Esophagus squamous epithelium (tissue), 5 donors: ENCODE data around the gene SLC25A20. TPM values are rescaled to one million over a fixed set of nuclear protein-coding genes. Genes with fewer than 3 reads are reported as not detected.
"Not testable (repeated sequence)": the region's sequence is repeated elsewhere in the genome, so short reads cannot be mapped to it uniquely, and the experiment has no call there.

Source experiments
- DNase-seq: peaks from one replicate; lab custom pipeline; 2025; lab: John Stamatoyannopoulos, UW
- H3K27ac ChIP-seq, 4 donors: fragments of 200-600 bp; sonication (generic); one replicate each; pipeline ENCODE4 v1.5.1; 2016 to 2019; ENCODE audit warnings: mild to moderate bottlenecking in 1 of 4
- H3K27me3 ChIP-seq, 4 donors: fragments of 200-600 bp; sonication (generic); 1 replicate in 3 of 4; 2 replicates in 1 of 4; pipeline versions ENCODE4 v1.5.1 to v1.6.0; 2017 to 2021; ENCODE audit warnings: antibody characterized with exemption in 1 of 4
- H3K36me3 ChIP-seq, 3 donors: fragments of 200-600 bp; sonication (generic); one replicate each; pipeline ENCODE4 v1.5.1; 2016 to 2019
- H3K4me1 ChIP-seq, 3 donors: fragments of 200-600 bp; sonication (generic); one replicate each; pipeline ENCODE4 v1.5.1; 2017 to 2019
- H3K4me3 ChIP-seq, 4 donors: fragments of 200-600 bp; sonication (generic); 1 replicate in 3 of 4; 2 replicates in 1 of 4; pipeline ENCODE4 v1.5.1; 2016 to 2019; ENCODE audit warnings: mild to moderate bottlenecking in 2 of 4, moderate library complexity in 1 of 4
- H3K9me3 ChIP-seq, 3 donors: fragments of 200-600 bp; sonication (generic); one replicate each; pipeline ENCODE4 v1.5.1; 2016 to 2019
- POLR2A ChIP-seq, 4 donors: fragments of 450-650 bp; IDR thresholded peaks; one replicate each; pipeline ENCODE4 v1.6.1; 2017; ENCODE audit warnings: antibody characterized with exemption in 4 of 4, mild to moderate bottlenecking in 4 of 4, moderate library complexity in 3 of 4
- WGBS, 2 donors: methylation state at CpG; one replicate each; pipeline ENCODE4 v1.1.5; 2018; 5-methylcytosine and 5-hydroxymethylcytosine counted together
- intact Hi-C: fragments of 100-400 bp; cut with DNase I; formaldehyde crosslinking; loops from one replicate; pipeline ENCODE4 v1.15.0; 2022
- total RNA-seq, 4 donors: library from RNA; depleted of rRNA; stranded (reverse); fragments of >200 nt; gene quantifications; one replicate each; pipeline ENCODE4 v1.1.0, GENCODE V29; 2016
- TF ChIP-seq, protein P1 (sequence below), 6 experiments: fragments of 450-650 bp in 4 of 6; fragments of 200-600 bp in 2 of 6; sonication (generic) in 2 of 6; IDR thresholded peaks; one replicate each; pipeline ENCODE4 v1.5.1; 2016 to 2019; ENCODE audit warnings: antibody characterized with exemption in 6 of 6, mild to moderate bottlenecking in 4 of 6, moderate library complexity in 4 of 6
- donor health status: DM: yes; HTN: yes; CAD: no.

SLC25A20 gene
- total RNA-seq, 4 donors from 2014 or later = 4.2 to 19.6 (median 11.7) TPM

DNA sequence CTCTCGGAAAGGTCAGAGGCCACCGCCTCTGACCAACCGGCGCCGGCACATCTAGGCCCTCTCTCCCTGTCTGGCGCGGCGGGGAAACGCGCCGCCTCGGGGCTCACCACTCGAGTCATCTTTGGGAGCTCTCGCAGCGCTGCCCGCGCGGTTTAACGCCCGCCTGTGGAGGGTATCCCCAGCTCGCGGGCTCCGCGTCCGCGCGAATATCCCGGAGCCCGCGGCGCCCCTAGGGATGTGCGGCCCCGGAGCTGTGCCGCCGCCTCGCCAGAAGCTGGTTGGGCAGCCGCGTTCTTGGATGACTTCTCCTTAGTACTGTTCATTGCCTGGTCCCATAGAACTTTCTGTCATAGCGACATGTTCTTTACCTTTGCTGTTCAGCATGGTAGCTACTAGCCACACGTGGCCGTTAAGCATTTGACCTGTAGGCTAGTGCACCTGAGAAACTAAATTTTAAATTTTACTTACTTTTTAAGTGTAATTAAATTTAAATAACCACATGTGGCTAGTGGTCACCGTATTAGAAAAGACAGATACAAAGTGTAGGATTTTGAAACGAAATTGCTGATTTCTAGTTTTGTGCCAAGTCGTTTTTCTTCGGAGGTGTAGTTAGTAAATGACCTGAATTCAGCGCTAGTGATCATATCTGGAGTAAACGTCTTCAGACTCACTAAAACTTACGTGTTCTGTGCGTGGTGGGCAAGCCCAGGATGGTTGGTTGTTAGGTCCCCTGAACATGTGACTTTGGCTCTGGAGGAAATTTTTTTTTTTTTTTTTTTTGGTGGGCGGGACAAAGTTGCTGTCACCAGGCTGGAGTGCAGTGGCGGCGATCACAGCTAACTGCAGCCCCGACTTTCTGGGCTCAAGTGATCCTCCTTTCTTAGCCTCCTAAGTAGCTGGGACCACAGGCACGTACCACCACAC lies 20.8 kb upstream of the SLC25A20 start:
- TF ChIP-seq POLR2A (IDR thresholded peaks at IDR 0.05) = no peak
- TF ChIP-seq, protein P1, sequence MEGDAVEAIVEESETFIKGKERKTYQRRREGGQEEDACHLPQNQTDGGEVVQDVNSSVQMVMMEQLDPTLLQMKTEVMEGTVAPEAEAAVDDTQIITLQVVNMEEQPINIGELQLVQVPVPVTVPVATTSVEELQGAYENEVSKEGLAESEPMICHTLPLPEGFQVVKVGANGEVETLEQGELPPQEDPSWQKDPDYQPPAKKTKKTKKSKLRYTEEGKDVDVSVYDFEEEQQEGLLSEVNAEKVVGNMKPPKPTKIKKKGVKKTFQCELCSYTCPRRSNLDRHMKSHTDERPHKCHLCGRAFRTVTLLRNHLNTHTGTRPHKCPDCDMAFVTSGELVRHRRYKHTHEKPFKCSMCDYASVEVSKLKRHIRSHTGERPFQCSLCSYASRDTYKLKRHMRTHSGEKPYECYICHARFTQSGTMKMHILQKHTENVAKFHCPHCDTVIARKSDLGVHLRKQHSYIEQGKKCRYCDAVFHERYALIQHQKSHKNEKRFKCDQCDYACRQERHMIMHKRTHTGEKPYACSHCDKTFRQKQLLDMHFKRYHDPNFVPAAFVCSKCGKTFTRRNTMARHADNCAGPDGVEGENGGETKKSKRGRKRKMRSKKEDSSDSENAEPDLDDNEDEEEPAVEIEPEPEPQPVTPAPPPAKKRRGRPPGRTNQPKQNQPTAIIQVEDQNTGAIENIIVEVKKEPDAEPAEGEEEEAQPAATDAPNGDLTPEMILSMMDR (IDR thresholded peaks at IDR 0.05) = no peak
- no peaks in the 10 kb centered on the region for H3K9me3 ChIP-seq
- DNase-seq = no peak
- 1% methylated on average over 15 to 18 of the region's 54 CpGs for WGBS, 2 donors
- peaks cover 0 to 32% (median 9%) of the 10 kb centered on the region in 3 donors for H3K36me3 ChIP-seq
- peak overlapping the region; percentile 96 to 99 (median 96) for H3K27ac ChIP-seq
- H3K4me3 ChIP-seq = peak overlapping the region; percentile 72 to 96 (median 80)
- H3K27me3 ChIP-seq = no peaks in the 10 kb centered on the region
- H3K4me1 ChIP-seq = peaks cover 8 to 53% (median 20%) of the 10 kb centered on the region in 3 donors
- intact Hi-C loops = no loop called here

DNA sequence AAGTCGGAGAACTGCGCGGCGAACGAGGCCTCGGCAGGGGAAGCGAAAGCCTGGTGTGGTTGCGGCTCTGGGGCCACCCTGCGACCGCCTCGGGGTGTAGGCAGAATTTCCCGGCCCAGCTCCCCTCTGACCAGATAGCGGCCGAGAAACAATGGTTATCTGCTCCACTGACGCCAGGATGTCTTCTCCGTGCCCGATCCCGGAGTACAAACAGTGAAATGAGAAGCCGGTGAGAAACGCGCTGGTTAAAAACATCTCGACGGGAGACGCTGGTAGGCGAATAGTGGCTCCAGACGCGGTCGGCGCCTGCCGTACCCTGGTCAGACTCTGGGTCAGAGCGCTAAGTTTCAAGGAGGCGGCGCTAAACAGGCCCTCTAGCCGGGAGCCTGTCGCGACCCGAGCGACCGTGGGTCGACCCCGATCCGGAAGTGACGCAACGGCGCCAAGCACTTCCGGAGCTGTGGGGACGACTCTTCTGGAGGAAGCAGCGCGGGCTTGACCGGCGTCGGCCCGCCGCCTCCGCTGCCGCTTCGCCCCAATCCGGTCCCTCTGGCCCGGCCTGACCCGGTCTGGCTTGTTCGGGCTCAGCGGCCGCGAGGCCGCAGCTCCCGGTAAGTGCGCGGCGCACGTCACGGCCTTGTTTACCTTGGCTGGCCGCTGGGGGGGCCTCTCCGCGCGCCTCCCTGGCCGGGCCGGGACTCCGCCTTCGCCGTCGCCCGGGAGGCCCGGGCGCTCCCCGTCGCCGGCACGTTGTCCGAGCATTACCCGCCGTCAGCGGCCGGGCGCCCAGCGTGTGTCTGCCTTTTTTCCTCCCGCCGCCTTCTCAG lies 19.9 kb upstream of the SLC25A20 start, which contains the start of gene ARIH2:
Gene ARIH2, plus strand, starts transcription at position 455 of the 827 bp plus-strand sequence. CDS start 8,717 bp downstream, outside the sequence.
- Histone ChIP-seq H3K27me3 (no peaks in the 10 kb centered on the region), H3K4me1 (peaks cover 8 to 48% (median 20%) of the 10 kb centered on the region in 3 donors), H3K4me3 (peak within 1 kb of the TSS; percentile 72 to 96 (median 80)), H3K36me3 (peaks cover 0 to 23% (median 2%) of the 10 kb centered on the region in 3 donors), H3K9me3 (no peaks in the 10 kb centered on the region), H3K27ac (peak within 1 kb of the TSS; percentile 96 to 99 (median 96))
- peak in 3 of 4 donors; percentile 33 to 89 (median 77) for TF ChIP-seq POLR2A (IDR thresholded peaks at IDR 0.05)
- TF ChIP-seq, protein P1 (IDR thresholded peaks at IDR 0.05) = peak in 2 of 6 experiments; percentile 19 to 38
- peak; percentile 57 for DNase-seq
- intact Hi-C loops = no loop called here
- WGBS, 2 donors = 0% methylated on average over 2 to 4 of the region's 97 CpGs

DNA sequence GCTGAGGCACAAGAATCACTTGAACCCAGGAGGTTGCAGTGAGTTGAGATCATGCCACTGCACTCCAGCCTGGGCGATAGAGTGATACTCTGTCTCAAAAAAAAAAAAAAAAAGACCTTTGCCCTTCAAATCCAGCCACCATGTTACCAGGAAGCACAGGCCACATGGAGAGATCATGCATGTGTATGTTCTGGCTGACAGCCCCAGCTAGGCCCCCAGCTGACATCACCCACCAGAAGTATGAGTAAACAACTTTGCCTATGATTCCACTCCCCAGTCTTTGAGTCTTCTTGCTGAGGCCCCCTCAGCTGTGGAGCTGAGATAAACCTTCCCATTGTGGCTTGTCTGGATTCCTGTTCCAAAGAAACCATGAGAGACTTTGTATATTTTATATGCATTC lies 16.6 kb upstream of the SLC25A20 start:
- DNase-seq = no peak
- Histone ChIP-seq H3K4me1 (peaks cover 0 to 23% (median 15%) of the 10 kb centered on the region in 3 donors), H3K4me3 (no peak overlapping the region), H3K27me3 (no peaks in the 10 kb centered on the region), H3K27ac (no peak overlapping the region), H3K36me3 (no peaks in the 10 kb centered on the region), H3K9me3 (no peaks in the 10 kb centered on the region)
- no peak for TF ChIP-seq POLR2A (IDR thresholded peaks at IDR 0.05)
- TF ChIP-seq, protein P1 (IDR thresholded peaks at IDR 0.05) = no peak
- 67 to 89% methylated on average over 1 of the region's 1 CpG for WGBS, 2 donors
- intact Hi-C loops = no loop called here

DNA sequence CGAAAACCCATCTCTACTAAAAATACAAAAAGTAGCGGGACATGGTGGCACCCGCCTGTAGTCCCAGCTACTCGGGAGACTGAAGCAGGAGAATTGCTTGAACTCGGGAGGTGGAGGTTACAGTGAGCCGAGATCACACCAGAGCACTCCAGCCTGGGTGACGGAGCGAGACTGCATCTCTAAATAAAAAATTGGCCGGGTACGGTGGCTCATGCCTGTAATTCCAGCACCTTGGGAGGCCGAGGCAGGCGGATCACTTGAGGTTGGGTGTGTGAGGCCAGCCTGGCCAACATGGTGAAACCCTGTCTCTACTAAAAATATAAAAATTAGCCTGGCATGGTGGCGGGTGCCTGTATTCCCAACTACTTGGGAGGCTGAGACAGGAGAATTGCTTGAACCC lies 8.3 kb upstream of the SLC25A20 start:
- H3K27ac ChIP-seq, H3K4me3 ChIP-seq, DNase-seq, H3K9me3 ChIP-seq, intact Hi-C loops, H3K36me3 ChIP-seq, H3K4me1 ChIP-seq, H3K27me3 ChIP-seq: not testable (repeated sequence)
- 88 to 93% methylated on average over 13 of the region's 13 CpGs for WGBS, 2 donors

DNA sequence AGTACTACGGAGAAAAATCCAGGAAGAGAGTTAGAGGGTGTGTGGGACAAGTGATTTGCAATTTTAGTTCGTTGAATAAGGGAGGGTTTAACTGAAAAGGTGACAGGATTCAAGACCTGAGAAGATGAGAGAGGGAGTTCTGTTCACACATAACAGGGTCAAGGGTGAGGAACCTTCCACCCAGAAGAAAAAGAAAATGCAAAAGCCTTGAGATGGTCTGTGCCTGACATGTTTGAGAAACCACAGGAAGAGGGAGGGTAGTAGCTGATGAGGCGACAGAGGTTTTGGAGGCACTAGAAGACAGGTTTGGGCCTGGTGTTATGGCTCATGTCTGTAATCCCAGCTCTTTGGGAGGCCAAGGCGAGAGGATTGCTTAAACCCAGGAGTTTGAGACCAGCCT lies 591 bp upstream of the SLC25A20 start:
- TF ChIP-seq, protein P1 (IDR thresholded peaks at IDR 0.05) = no peak
- no peak for TF ChIP-seq POLR2A (IDR thresholded peaks at IDR 0.05)
- 56 to 65% methylated on average over 4 of the region's 4 CpGs for WGBS, 2 donors
- Histone ChIP-seq H3K9me3 (no peaks in the 10 kb centered on the region), H3K36me3 (no peaks in the 10 kb centered on the region), H3K4me3 (peak overlapping the region in 3 of 4 donors; percentile 74 to 87 (median 79)), H3K27me3 (no peaks in the 10 kb centered on the region), H3K4me1 (peaks cover 9 to 24% (median 18%) of the 10 kb centered on the region in 3 donors), H3K27ac (peak overlapping the region; percentile 69 to 89 (median 84))
- DNase-seq = no peak
- intact Hi-C loops = no loop called here
